K562 (cell line): Measurements from ENCODE around the gene SRP54. TPM values are rescaled to one million over a fixed set of nuclear protein-coding genes. Genes with fewer than 3 reads are reported as not detected.
A peak's percentile ranks its signal among the peaks of the same experiment; 100 is the strongest.

Experiments
- ATAC-seq: fragments of 200-7000 bp; cut with Tn5 transposase; 3 replicates; pipeline ENCODE4 v1.9.1; 2020; ENCODE audit warnings: moderate library complexity
- BruUV-seq: library from RNA; stranded (reverse); fragments of 400-500 nt; replicated peaks from 2 replicates; lab custom pipeline; 2021; lab: Mats Ljungman, UMichigan
- CTCF ChIA-PET: fragments of 300-600 bp; formaldehyde crosslinking; extraction: SDS; loops from one replicate; lab custom pipeline; 2021; ENCODE audit warnings: low intra/inter-chr PET ratio; lab: Yijun Ruan, JAX
- POLR2A ChIA-PET: fragments of 300-600, 350-650 bp; sonication (Branson Sonifier 250); formaldehyde crosslinking; extraction: SDS; loops from one replicate; lab custom pipeline; 2021; ENCODE audit warnings: antibody characterized with exemption, inconsistent platforms; lab: Yijun Ruan, JAX
- DNase-seq, 4 experiments: peaks; one replicate each; pipeline versions ENCODE4 v3.0.0 to v3.0.0-alpha.2; 2011 to 2018; ENCODE audit warnings: low spot score in 3 of 4, mixed read lengths in 3 of 4; ENCODE audit errors: extremely low read depth in 1 of 4
- FAIRE-seq: peaks from 2 replicates; lab custom pipeline; 2011; peaks lifted over from hg19 to GRCh38; lab: Jason Lieb, UNC
- H2AFZ ChIP-seq: 2 replicates; pipeline ENCODE4 v1.6.0; 2011; ENCODE audit warnings: low read depth, low read length, control low read depth, inconsistent platforms
- H3K27ac ChIP-seq: fragments of 200-600 bp; 3 replicates; pipeline ENCODE4 v1.8.0; 2011; ENCODE audit warnings: low read depth, mild to moderate bottlenecking, control low read depth, inconsistent platforms, low read length, moderate library complexity, mixed read lengths; ENCODE audit errors: extremely low read depth
- H3K27me3 ChIP-seq, 2 experiments: fragments of 300-600 bp in 1 of 2; 2 replicates in 1 of 2; 3 replicates in 1 of 2; pipeline versions ENCODE4 v1.6.0 to v1.8.0; 2011; ENCODE audit warnings: inconsistent platforms in 2 of 2, low read length in 2 of 2, mild to moderate bottlenecking in 1 of 2, mixed read lengths in 1 of 2, moderate library complexity in 1 of 2; ENCODE audit not compliant: control insufficient read depth in 2 of 2, insufficient read depth in 2 of 2
- H3K36me3 ChIP-seq: fragments of 300-600 bp; 3 replicates; pipeline ENCODE4 v1.8.0; 2011; ENCODE audit warnings: mild to moderate bottlenecking, low read length, inconsistent platforms; ENCODE audit not compliant: control insufficient read depth, insufficient read depth
- H3K4me1 ChIP-seq, 2 experiments: fragments of 200-600 bp in 1 of 2; replicated peaks in 1 of 2; 2 replicates in 1 of 2; 3 replicates in 1 of 2; pipeline versions ENCODE4 v1.5.1 to v1.8.0; 2011; ENCODE audit warnings: inconsistent platforms in 2 of 2, low read length in 2 of 2, mild to moderate bottlenecking in 1 of 2, mixed read lengths in 1 of 2, moderate library complexity in 1 of 2; ENCODE audit not compliant: control insufficient read depth in 2 of 2, insufficient read depth in 2 of 2
- H3K4me2 ChIP-seq: 2 replicates; pipeline ENCODE4 v1.6.1; 2011; ENCODE audit warnings: low read length, control low read depth, inconsistent platforms, mixed read lengths; ENCODE audit not compliant: insufficient read depth
- H3K4me3 ChIP-seq: fragments of 200-600 bp; sonication (generic), shearing (Covaris generic); 2 replicates; pipeline ENCODE4 v1.5.1; 2016; ENCODE audit warnings: control low read depth, inconsistent platforms
- H3K79me2 ChIP-seq: fragments of 200-600 bp; 3 replicates; pipeline ENCODE4 v1.8.0; 2011; ENCODE audit warnings: low read length, inconsistent platforms; ENCODE audit not compliant: control insufficient read depth, insufficient read depth
- H3K9ac ChIP-seq, 2 experiments: 2 replicates each; pipeline versions ENCODE4 v1.6.0 to v1.6.1; 2011; ENCODE audit warnings: low read depth in 2 of 2, low read length in 2 of 2, control low read depth in 1 of 2, inconsistent platforms in 1 of 2, mild to moderate bottlenecking in 1 of 2, mixed read lengths in 1 of 2; ENCODE audit not compliant: insufficient read depth in 1 of 2
- H3K9me1 ChIP-seq: one replicate; pipeline ENCODE4 v1.6.0; 2011; ENCODE audit warnings: inconsistent platforms, mild to moderate bottlenecking, low read length, moderate library complexity; ENCODE audit not compliant: control insufficient read depth, insufficient read depth
- H3K9me3 ChIP-seq: replicated peaks from 2 replicates; pipeline ENCODE4 v1.5.1; 2011; ENCODE audit warnings: low read depth, low read length, inconsistent platforms; ENCODE audit not compliant: control insufficient read depth, insufficient read depth
- H4K20me1 ChIP-seq: replicated peaks from 2 replicates; pipeline ENCODE4 v1.6.1; 2011; ENCODE audit warnings: low read length, inconsistent platforms, mixed read lengths; ENCODE audit not compliant: control insufficient read depth, insufficient read depth
- C11orf30 ChIP-seq: fragments of 450-650 bp; IDR thresholded peaks from 2 replicates; pipeline ENCODE4 v1.6.1; 2016; ENCODE audit warnings: low read depth, mild to moderate bottlenecking
- CHCHD3 ChIP-seq: fragments of 250-450 bp; sonication (Bioruptor Pico); IDR thresholded peaks from 2 replicates; pipeline ENCODE4 v2.1.2; 2022; ENCODE audit warnings: mild to moderate bottlenecking
- KAT8 ChIP-seq: fragments of 450-650 bp; IDR thresholded peaks from 2 replicates; pipeline ENCODE4 v1.6.1; 2016; ENCODE audit warnings: low read depth, mild to moderate bottlenecking
- MAFF ChIP-seq: IDR thresholded peaks from 2 replicates; pipeline ENCODE4 v1.6.1; 2012; ENCODE audit warnings: low read length, improper control_type of control experiment
- MAFG ChIP-seq: fragments of 450-650 bp; conservative IDR thresholded peaks from 2 replicates; pipeline ENCODE4 v1.6.1; 2016; ENCODE audit warnings: missing genetic modification characterization, missing compliant biosample characterization
- NFE2 ChIP-seq: IDR thresholded peaks from 2 replicates; pipeline ENCODE4 v1.6.1; 2014; ENCODE audit warnings: antibody characterized with exemption, low read depth
- NFE2L1 ChIP-seq: fragments of 450-650 bp; IDR thresholded peaks from 2 replicates; pipeline ENCODE4 v1.6.1; 2016; ENCODE audit warnings: missing genetic modification characterization, low read depth, mild to moderate bottlenecking, missing compliant biosample characterization, moderate library complexity, borderline replicate concordance
- REST ChIP-seq, 2 experiments: fragments of 450-650 bp; formaldehyde crosslinking in 1 of 2; IDR thresholded peaks; 2 replicates each; pipeline versions ENCODE4 v1.4.0 to v1.6.1; 2014 to 2020; ENCODE audit warnings: mild to moderate bottlenecking in 2 of 2, borderline replicate concordance in 1 of 2, low read depth in 1 of 2
- RFX1 ChIP-seq: fragments of 450-650 bp; IDR thresholded peaks from 2 replicates; pipeline ENCODE4 v1.6.1; 2016; ENCODE audit warnings: mild to moderate bottlenecking, moderate library complexity
- TAF15 ChIP-seq: fragments of 200-400 bp; formaldehyde crosslinking; IDR thresholded peaks from 2 replicates; pipeline ENCODE4 v1.6.1; 2017; ENCODE audit warnings: mild to moderate bottlenecking, low read depth, low read length, moderate library complexity
- ZKSCAN3 ChIP-seq: fragments of 250-450 bp; sonication (Bioruptor Pico); IDR thresholded peaks from 2 replicates; pipeline ENCODE4 v1.4.0; 2020
- ZNF316 ChIP-seq: fragments of 450-650 bp; IDR thresholded peaks from 2 replicates; pipeline ENCODE4 v1.6.1; 2016
- WGBS: fragments of 100-300 bp; shearing (Covaris generic); methylation state at CpG from one replicate; pipeline ENCODE4 v1.1.6; 2016; ENCODE audit warnings: low coverage, mixed read lengths; ENCODE audit not compliant: insufficient coverage; ENCODE audit errors: missing lambda C conversion rate; 5-methylcytosine and 5-hydroxymethylcytosine counted together
- in situ Hi-C: fragments of 300-500 bp; cut with MboI; formaldehyde crosslinking; loops from 4 replicates; pipeline ENCODE4 v1.15.0; 2018; ENCODE audit warnings: inconsistent platforms, mixed read lengths
- intact Hi-C: fragments of 100-400 bp; cut with micrococcal nuclease; formaldehyde crosslinking; loops from 2 replicates; pipeline ENCODE4 v1.14.2; 2022
- polyA plus RNA-seq, 8 experiments: library from polyadenylated mRNA; depleted of rRNA in 4 of 8; stranded (reverse) in 5 of 8; unstranded in 3 of 8; fragments of >200 nt; fragmentation: Nextera tagmentation in 2 of 8; fragmentation: Illumina TruSeq in 1 of 8; extraction: Ambion mirVana in 2 of 8; extraction: Trizol in 1 of 8; gene quantifications; 2 replicates each; pipeline versions ENCODE4 v1.2.1 to v1.2.3, GENCODE V29; 2011 to 2014; ENCODE audit warnings: inconsistent platforms in 1 of 8, missing spikeins in 1 of 8
- total RNA-seq, 7 experiments: library from RNA; depleted of rRNA in 6 of 7; stranded (reverse); fragments of >200 nt in 6 of 7; fragmentation: Illumina TruSeq in 2 of 7; extraction: Trizol in 2 of 7; gene quantifications; 2 replicates each; pipeline versions ENCODE4 v1.2.1 to v1.2.3, GENCODE V29; 2011 to 2021; ENCODE audit warnings: low replicate concordance in 1 of 7
- TF ChIP-seq, protein P1 (sequence below): fragments of 450-650 bp; IDR thresholded peaks from 2 replicates; pipeline ENCODE4 v1.6.1; 2016; ENCODE audit warnings: missing biosample characterization, missing genetic modification characterization

SRP54 gene
- total and polyA plus RNA-seq, 9 of the 15 experiments (the other 6 are each of a cell fraction or from before 2014, with no cell fraction given): 28.6 to 69.8 (median 51.7) TPM

DNA sequence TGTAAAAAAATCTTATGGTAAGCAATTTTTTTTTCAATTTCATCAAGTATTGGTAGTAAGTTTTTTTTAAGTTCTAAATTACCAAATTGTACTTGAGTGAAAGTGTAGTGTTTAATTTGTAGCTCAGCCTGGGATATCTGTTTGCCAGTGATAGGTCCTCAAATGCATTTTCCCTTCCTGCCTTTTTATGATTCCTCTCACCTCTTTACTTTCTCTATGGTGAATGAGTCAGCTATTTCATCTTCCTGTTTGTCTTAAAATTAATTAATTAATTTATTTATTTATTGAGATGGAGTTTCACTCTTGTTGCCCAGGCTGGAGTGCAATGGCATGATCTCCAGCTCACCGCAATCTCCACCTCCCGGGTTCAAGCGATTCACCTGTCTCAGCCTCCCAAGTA lies 10.6 kb downstream of the SRP54 start:
- no peak overlapping the region for H3K9ac ChIP-seq
- intact Hi-C loops (no loop called here), in situ Hi-C loops (no loop called here)
- no peak for DNase-seq
- no peaks in the 10 kb centered on the region for H4K20me1 ChIP-seq
- H3K27ac ChIP-seq: peak overlapping the region; percentile 40; the same call in 1 of the 3 replicates
- BruUV-seq: no TSS peak
- 0 out of 3 replicates have a peak, but pooled peaks have one; percentile 24 for ATAC-seq
- FAIRE-seq: no peak
- 92% methylated on average over 2 of the region's 3 CpGs for WGBS
- no peak overlapping the region for H3K4me3 ChIP-seq
- peaks cover 0 to 2% of the 10 kb centered on the region in 2 experiments; a peak in 3 of 5 replicates for H3K4me1 ChIP-seq
- peaks cover 14% of the 10 kb centered on the region for H3K36me3 ChIP-seq
- ChIA-PET POLR2A (interaction anchor here (0.6 to 1.5 kb wide), 2 partner anchors 10 to 513 kb away, joined by 3 to 7 read pairs; partner anchors contain the start of gene SRP54), CTCF (no interaction called here)
- peaks cover 63% of the 10 kb centered on the region for H3K79me2 ChIP-seq
- H3K27me3 ChIP-seq: no peaks in the 10 kb centered on the region
- TF ChIP-seq C11orf30 (peak; percentile 69), MAFF (peak; percentile 45; the same call in 1 of the 2 replicates), NFE2 (peak; percentile 54), TAF15 (no peak), ZKSCAN3 (no peak), ZNF316 (peak; percentile 82), KAT8 (no peak), CHCHD3 (CRISPR knock-in tag) (no peak), REST (IDR thresholded peaks at IDR 0.05; ENCODE audit: borderline replicate concordance) (no peak), REST (CRISPR knock-in tag; IDR thresholded peaks at IDR 0.05; ENCODE audit: low read depth) (no peak), RFX1 (no peak), NFE2L1 (peak; percentile 49; the same call in 1 of the 2 replicates), MAFG (tag) (peak; percentile 83)
- TF ChIP-seq, protein P1, sequence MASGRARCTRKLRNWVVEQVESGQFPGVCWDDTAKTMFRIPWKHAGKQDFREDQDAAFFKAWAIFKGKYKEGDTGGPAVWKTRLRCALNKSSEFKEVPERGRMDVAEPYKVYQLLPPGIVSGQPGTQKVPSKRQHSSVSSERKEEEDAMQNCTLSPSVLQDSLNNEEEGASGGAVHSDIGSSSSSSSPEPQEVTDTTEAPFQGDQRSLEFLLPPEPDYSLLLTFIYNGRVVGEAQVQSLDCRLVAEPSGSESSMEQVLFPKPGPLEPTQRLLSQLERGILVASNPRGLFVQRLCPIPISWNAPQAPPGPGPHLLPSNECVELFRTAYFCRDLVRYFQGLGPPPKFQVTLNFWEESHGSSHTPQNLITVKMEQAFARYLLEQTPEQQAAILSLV: no peak
- no peak overlapping the region for H2AFZ ChIP-seq
- no peaks in the 10 kb centered on the region for H3K9me1 ChIP-seq
- H3K4me2 ChIP-seq: no peak overlapping the region
- H3K9me3 ChIP-seq: no peaks in the 10 kb centered on the region
